NK-92 treated with Interleukin-12 subunit alpha and Interleukin-12 subunit beta, amount 100 ng/mL, for 24 hours (cell line): ENCODE data around the gene NGLY1.

ENCODE experiments used
- DNase-seq: peaks from one replicate; lab custom pipeline; 2025; lab: John Stamatoyannopoulos, UW

Gene NGLY1

GRCh38 chr3:25708036-25708435, 75.2 kb downstream of the NGLY1 start:
- no peak for DNase-seq

- no peak for DNase-seq
These were observed 75.8 kb downstream of the NGLY1 start for GRCh38 chr3:25707268-25707926.

GRCh38 chr3:25706213-25706612, 77.0 kb downstream of the NGLY1 start:
- DNase-seq: no peak

GRCh38 chr3:25697553-25697952, 85.7 kb downstream of the NGLY1 start:
- no peak for DNase-seq

- no peak for DNase-seq
These were observed 87.4 kb downstream of the NGLY1 start for GRCh38 chr3:25695731-25696420.

- no peak for DNase-seq
These were observed 90.0 kb downstream of the NGLY1 start for GRCh38 chr3:25693238-25693637.

- no peak for DNase-seq
These were observed 90.9 kb downstream of the NGLY1 start for GRCh38 chr3:25692341-25692740.

- no peak for DNase-seq
These were observed 92.3 kb downstream of the NGLY1 start for GRCh38 chr3:25690768-25691533.

GRCh38 chr3:25689226-25689625, 94.0 kb downstream of the NGLY1 start:
- no peak for DNase-seq

- no peak for DNase-seq
These were observed 95.5 kb downstream of the NGLY1 start for GRCh38 chr3:25687742-25688141.

- no peak for DNase-seq
These were observed 96.5 kb downstream of the NGLY1 start for GRCh38 chr3:25686766-25687165.

- no peak for DNase-seq
These were observed 99.4 kb downstream of the NGLY1 start for GRCh38 chr3:25683882-25684281.

- no peak for DNase-seq
These were observed 99.8 kb downstream of the NGLY1 start for GRCh38 chr3:25683410-25683809.

- DNase-seq: no peak
These were observed 103.5 kb downstream of the NGLY1 start for GRCh38 chr3:25679642-25680302.

- no peak for DNase-seq
These were observed 104.1 kb downstream of the NGLY1 start for GRCh38 chr3:25679166-25679565.

- no peak for DNase-seq
These were observed 104.7 kb downstream of the NGLY1 start for GRCh38 chr3:25678581-25678980.

GRCh38 chr3:25677121-25677520, 106.1 kb downstream of the NGLY1 start:
- DNase-seq: no peak

- DNase-seq: no peak
These were observed 108.6 kb downstream of the NGLY1 start for GRCh38 chr3:25674670-25675069.

- DNase-seq: no peak
These were observed 109.4 kb downstream of the NGLY1 start for GRCh38 chr3:25673738-25674298.
